Panc1 (cell line): Measurements from ENCODE around the gene STYK1. TPM values are rescaled to one million over a fixed set of nuclear protein-coding genes. Genes with fewer than 3 reads are reported as not detected.

ENCODE experiments used
- ATAC-seq: fragments of 200-7000 bp; cut with Tn5 transposase; 2 replicates; pipeline ENCODE4 v1.9.1; 2020; ENCODE audit warnings: mild to moderate bottlenecking, moderate library complexity
- BruUV-seq: library from RNA; stranded (reverse); fragments of 400-500 nt; replicated peaks from 2 replicates; lab custom pipeline; 2021; lab: Mats Ljungman, UMichigan
- CTCF ChIA-PET: fragments of 300-600 bp; sonication (Branson Sonifier 250); formaldehyde crosslinking; loops from one replicate; lab custom pipeline; 2022; ENCODE audit warnings: antibody characterized with exemption; lab: Charles Lee
- POLR2A ChIA-PET: fragments of 300-600 bp; sonication (Branson Sonifier 250); formaldehyde crosslinking; loops from one replicate; lab custom pipeline; 2022; ENCODE audit warnings: antibody characterized with exemption; lab: Charles Lee
- DNase-seq: peaks from one replicate; pipeline ENCODE4 v3.0.0-alpha.2; 2010; ENCODE audit warnings: low read depth, low spot score
- H3K27ac ChIP-seq: 2 replicates; pipeline ENCODE4 v1.5.1; 2011; ENCODE audit warnings: mild to moderate bottlenecking, low read length, inconsistent platforms
- H3K27me3 ChIP-seq: fragments of 200-500 bp; sonication (Bioruptor generic); 2 replicates; pipeline ENCODE4 v1.6.0; 2014; ENCODE audit warnings: low read length, inconsistent platforms; ENCODE audit not compliant: control insufficient read depth, insufficient read depth
- H3K36me3 ChIP-seq: fragments of 200-500 bp; sonication (Bioruptor generic); 2 replicates; pipeline ENCODE4 v1.5.1; 2014; ENCODE audit warnings: inconsistent platforms, mild to moderate bottlenecking, low read length, moderate library complexity; ENCODE audit not compliant: control insufficient read depth, insufficient read depth
- H3K4me1 ChIP-seq: 2 replicates; pipeline ENCODE4 v1.5.1; 2011; ENCODE audit warnings: inconsistent platforms, mild to moderate bottlenecking, low read length, moderate library complexity; ENCODE audit not compliant: control insufficient read depth, insufficient read depth
- H3K4me3 ChIP-seq, 2 experiments: 2 replicates each; pipeline ENCODE4 v1.5.1; 2011 to 2012; ENCODE audit warnings: low read depth in 2 of 2, low read length in 2 of 2, mild to moderate bottlenecking in 2 of 2, inconsistent platforms in 1 of 2, moderate library complexity in 1 of 2
- H3K9me3 ChIP-seq: fragments of 200-500 bp; sonication (Bioruptor generic); 2 replicates; pipeline ENCODE4 v1.5.1; 2014; ENCODE audit warnings: low read depth, mild to moderate bottlenecking, inconsistent platforms, low read length, moderate library complexity; ENCODE audit not compliant: control insufficient read depth, insufficient read depth
- CTCF ChIP-seq: fragments of 450-650 bp; IDR thresholded peaks from 2 replicates; pipeline ENCODE4 v1.5.1; 2017; ENCODE audit warnings: mild to moderate bottlenecking
- POLR2AphosphoS5 ChIP-seq: IDR thresholded peaks from 2 replicates; pipeline ENCODE4 v1.6.1; 2012; ENCODE audit warnings: mild to moderate bottlenecking, low read depth, low read length, moderate library complexity
- REST ChIP-seq, 2 experiments: IDR thresholded peaks; 2 replicates each; pipeline ENCODE4 v1.6.1; 2011 to 2012; ENCODE audit warnings: low read depth in 2 of 2, control low read depth in 1 of 2, low read length in 1 of 2, mild to moderate bottlenecking in 1 of 2, moderate library complexity in 1 of 2; ENCODE audit not compliant: insufficient read depth in 1 of 2
- SIN3A ChIP-seq: IDR thresholded peaks from 2 replicates; pipeline ENCODE4 v1.6.1; 2012; ENCODE audit warnings: low read depth, mild to moderate bottlenecking, low read length, moderate library complexity, borderline replicate concordance; ENCODE audit not compliant: insufficient read depth
- TCF7L2 ChIP-seq: IDR thresholded peaks from 2 replicates; pipeline ENCODE4 v1.6.1; 2011; ENCODE audit warnings: mild to moderate bottlenecking, low read depth, low read length, inconsistent platforms
- in situ Hi-C: cut with HindIII; loops from 2 replicates; pipeline ENCODE4 v1.10.0; 2016; ENCODE audit warnings: low sequenced_read_pairs, low pct_unique_long_range_greater_than_20kb
- intact Hi-C: fragments of 100-400 bp; cut with micrococcal nuclease; formaldehyde crosslinking; loops from one replicate; pipeline ENCODE4 v1.10.0; 2022; ENCODE audit not compliant: unreplicated experiment
- total RNA-seq: library from RNA; stranded (reverse); gene quantifications from one replicate; pipeline ENCODE4 v1.2.1, GENCODE V29; 2021; ENCODE audit not compliant: unreplicated experiment

Gene STYK1
- total RNA-seq, 1 experiment from 2014 or later, result 0.85 TPM

GRCh38 chr12:10600988-10601387 is 72.9 kb downstream of the STYK1 start:
- no peak for DNase-seq

GRCh38 chr12:10595881-10596280 is 78.0 kb downstream of the STYK1 start:
- intact Hi-C loops (no loop called here), in situ Hi-C loops (no loop called here)
- H3K4me1 ChIP-seq, result no peaks in the 10 kb centered on the region
- ChIA-PET CTCF (no interaction called here), POLR2A (no interaction called here)
- DNase-seq, result no peak
- BruUV-seq, result no TSS peak
- H3K9me3 ChIP-seq, result no peaks in the 10 kb centered on the region
- H3K27me3 ChIP-seq, result no peaks in the 10 kb centered on the region
- H3K36me3 ChIP-seq, result no peaks in the 10 kb centered on the region
- ATAC-seq, result no peak
- H3K27ac ChIP-seq, result no peak overlapping the region
- no peak for TF ChIP-seq CTCF
- no peak for TF ChIP-seq TCF7L2
- no peak for TF ChIP-seq REST (IDR thresholded peaks at IDR 0.05; ENCODE audit: insufficient read depth in 1 of 2, low read depth in 2 of 2, low read length in 1 of 2)
- H3K4me3 ChIP-seq, result no peak overlapping the region

More at GRCh38 chr12:10600988-10601387, 72.9 kb downstream of the STYK1 start:
- Histone ChIP-seq H3K36me3 (no peaks in the 10 kb centered on the region), H3K4me1 (no peaks in the 10 kb centered on the region), H3K4me3 (no peak overlapping the region), H3K9me3 (no peaks in the 10 kb centered on the region), H3K27me3 (no peaks in the 10 kb centered on the region), H3K27ac (no peak overlapping the region)
- ChIA-PET CTCF (no interaction called here), POLR2A (no interaction called here)
- no TSS peak for BruUV-seq
- in situ Hi-C loops, result no loop called here
- ATAC-seq, result no peak
- intact Hi-C loops, result loop anchor here (10.0 kb wide), 1 partner anchor 74 kb away; the partner anchor contains the start of gene STYK1
- TF ChIP-seq TCF7L2 (no peak), POLR2AphosphoS5 (no peak), CTCF (no peak), SIN3A (no peak)

GRCh38 chr12:10590966-10591365 is 82.9 kb downstream of the STYK1 start:
- no TSS peak for BruUV-seq
- DNase-seq (no peak), ATAC-seq (no peak)
- Histone ChIP-seq H3K9me3 (no peaks in the 10 kb centered on the region), H3K27me3 (no peaks in the 10 kb centered on the region), H3K4me1 (no peaks in the 10 kb centered on the region), H3K36me3 (no peaks in the 10 kb centered on the region), H3K27ac (no peak overlapping the region), H3K4me3 (no peak overlapping the region)
- TF ChIP-seq REST (IDR thresholded peaks at IDR 0.05; ENCODE audit: insufficient read depth in 1 of 2, low read depth in 2 of 2, low read length in 1 of 2) (no peak), CTCF (no peak), SIN3A (no peak), TCF7L2 (no peak), POLR2AphosphoS5 (no peak)
- ChIA-PET CTCF (no interaction called here), POLR2A (no interaction called here)
- intact Hi-C loops (no loop called here), in situ Hi-C loops (no loop called here)
